Inflammatory macrophage treated with lipopolysaccharide for 1 hour (primary cell): Measurements from ENCODE around the gene RNF220.
"Not testable (repeated sequence)": the region's sequence is repeated elsewhere in the genome, so short reads cannot be mapped to it uniquely, and the experiment has no call there.

ENCODE experiments used
- DNase-seq, 2 donors: peaks; one replicate each; pipeline ENCODE4 v3.0.0-alpha.2; 2020 to 2022

The RNF220 gene

DNA sequence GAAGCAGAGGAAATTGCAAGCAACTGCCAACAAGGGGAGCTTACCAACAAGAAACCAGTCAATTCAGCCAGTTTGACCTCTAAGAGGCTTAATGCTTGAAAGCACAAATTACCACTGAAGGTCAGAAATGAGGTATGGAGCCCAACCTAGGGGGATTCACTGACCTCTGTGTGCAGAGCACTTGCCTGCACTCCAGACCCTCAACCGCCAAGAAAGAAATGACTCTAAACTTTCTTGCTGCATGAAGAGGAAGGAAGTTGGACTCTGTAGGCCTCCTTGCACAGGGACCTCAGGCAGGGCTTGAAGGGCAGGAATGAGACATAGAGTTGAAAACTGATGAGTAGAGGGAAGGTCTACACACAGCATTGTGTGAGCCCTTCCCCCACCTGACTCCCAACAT, 279.5 kb downstream of the RNF220 start:
- DNase-seq = peak in 1 of 2 donors; percentile 16

DNA sequence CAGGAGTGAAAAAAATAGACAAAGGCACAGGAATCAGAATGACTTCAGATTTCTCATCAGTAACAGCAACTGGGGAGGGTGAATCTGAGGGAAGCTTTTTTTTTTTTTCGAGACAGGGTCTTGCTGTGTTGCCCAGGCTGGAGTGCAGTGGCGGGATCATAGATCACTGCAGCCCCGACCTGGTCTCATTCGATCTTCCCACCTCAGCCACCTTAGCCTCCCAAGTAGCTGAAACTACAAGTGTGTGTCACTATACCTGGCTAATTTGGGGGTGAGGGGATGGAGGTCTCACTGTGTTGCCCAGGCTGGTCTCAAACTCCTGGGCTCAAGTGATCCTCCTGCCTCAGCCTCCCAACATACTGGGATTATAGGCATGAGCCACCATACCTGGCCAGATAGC, 280.2 kb downstream of the RNF220 start:
- DNase-seq = no peak

DNA sequence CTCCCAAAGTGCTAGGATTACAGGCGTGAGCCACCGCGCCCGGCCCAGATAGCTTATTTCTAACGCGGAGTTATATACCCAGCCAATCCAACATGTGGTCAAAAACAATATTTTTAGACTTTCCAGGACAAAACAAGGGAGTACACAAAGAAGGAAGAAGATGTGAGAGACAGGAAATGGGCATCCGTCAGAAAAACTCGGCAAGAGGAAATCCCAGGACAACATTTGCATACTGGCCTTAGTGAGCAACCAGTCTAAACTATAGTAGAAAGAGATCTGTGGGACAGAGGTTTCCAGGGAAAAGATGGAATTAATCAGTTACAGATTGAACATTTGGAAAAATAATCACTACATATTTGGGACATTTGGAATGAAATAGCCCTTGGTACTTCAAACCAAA, 280.8 kb downstream of the RNF220 start:
- DNase-seq = peak; percentile 44 to 47

DNA sequence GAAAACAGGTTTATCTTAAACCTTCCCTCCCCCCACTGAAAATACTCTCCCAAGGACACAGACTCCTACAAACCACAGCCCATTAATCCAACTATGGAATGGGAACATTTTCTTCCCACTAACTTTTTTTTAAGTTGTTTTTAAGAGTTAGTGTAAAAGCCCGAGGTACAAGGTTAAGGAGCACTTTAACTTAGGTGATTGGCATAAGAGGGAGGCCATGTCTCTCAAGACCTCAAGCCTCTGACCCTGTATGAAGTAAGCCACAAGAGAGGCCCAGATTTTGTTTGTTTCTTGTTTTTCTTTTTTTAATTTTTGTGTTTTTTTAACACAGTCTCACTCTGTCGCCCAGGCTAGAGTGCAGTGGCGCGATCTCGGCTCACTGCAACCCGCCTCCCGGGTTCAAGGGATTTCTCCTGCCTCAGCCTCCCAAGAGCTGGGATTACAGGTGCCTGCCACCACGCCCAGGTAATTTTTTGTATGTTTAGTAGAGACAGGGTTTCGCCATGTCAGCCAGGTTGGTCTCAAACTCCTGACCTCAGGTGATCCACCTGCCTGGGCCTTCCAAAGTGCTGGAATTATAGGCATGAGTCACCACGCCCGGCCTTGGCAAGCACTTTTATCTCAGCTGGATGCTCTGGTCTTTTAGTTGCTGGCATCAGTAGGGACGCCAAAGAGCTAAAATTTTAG, 283.8 kb downstream of the RNF220 start:
- no peak for DNase-seq

DNA sequence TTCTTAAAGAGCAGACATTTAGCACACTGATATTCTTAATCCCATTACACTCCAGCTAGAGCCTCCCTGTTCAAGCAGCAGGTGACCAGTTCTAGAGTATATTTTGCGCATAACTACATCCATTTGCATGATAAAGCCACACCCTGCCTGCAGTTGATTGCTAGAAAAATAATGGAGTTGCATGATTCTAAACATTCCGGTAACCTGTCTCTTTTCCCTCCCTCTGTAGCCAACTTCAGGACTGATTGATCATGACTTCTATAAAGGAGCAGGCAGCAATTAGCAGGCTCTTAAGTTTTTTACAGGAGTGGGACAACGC, 284.4 kb downstream of the RNF220 start:
- DNase-seq = no peak

DNA sequence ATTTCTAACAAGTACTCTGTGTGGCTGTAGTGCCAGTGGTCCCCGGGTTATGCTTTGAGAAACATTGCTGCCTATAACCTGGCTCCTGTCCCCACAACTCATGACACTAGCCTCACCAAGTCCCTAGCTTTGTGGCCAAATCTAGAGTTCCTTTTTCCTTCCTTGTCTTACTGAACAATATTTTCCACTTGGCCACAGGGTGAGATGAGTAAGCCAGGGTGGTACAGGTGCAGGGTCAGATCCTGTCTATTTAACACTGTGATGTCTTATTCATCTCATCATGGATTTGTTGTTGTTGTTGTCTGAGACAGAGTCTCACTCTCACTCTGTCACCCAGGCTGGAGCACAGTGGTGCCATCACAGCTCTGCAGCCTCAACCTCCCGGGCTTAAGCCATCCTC, 288.1 kb downstream of the RNF220 start:
- no peak for DNase-seq

DNA sequence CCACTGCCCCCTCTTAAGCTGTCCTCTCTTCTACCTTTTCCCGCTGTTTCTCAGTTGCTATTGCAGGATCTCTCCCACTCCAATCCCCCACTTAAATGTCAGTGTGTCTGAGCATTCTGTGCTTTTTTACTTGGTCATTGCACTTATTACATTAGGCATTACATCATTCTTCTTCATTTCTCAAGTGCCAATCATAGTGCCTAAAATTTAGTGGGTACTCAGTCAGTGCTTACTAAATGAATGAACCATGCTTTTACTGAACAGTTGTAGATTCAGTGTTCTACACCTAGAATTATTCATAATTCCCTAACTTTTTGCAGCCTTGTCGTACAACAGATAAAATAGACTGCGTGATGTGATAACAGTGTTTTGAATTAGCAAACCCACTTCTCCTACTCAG, 288.8 kb downstream of the RNF220 start:
- peak in 1 of 2 donors; percentile 33 for DNase-seq

DNA sequence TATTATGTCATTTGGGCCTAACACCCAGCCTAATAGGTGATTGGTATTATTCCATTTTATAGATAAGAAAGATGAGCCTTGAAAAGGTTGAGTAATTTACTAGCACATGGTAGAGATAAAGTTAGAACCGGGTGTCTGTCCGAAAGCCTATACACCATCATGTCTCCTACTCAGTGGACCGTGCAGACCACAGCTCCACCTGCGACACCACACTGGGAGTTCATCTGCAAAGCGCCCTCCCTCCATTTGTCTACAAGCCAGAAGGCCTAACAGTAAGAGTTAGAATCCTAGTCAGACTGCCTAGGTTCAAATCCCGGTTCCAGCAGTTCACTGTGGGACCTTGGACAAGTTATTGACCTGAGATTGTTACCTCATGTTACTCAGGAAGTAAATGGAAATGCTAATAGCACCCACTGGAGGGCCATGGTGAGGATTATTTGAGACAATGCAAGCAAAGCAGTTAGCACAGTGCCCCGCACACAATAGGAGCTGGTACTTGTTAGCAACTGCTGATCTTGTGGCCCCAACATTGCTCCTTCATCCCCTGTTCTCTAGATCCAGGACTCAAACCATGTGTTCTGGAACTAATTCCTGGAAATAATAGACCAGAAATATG, 289.9 kb downstream of the RNF220 start:
- no peak for DNase-seq

DNA sequence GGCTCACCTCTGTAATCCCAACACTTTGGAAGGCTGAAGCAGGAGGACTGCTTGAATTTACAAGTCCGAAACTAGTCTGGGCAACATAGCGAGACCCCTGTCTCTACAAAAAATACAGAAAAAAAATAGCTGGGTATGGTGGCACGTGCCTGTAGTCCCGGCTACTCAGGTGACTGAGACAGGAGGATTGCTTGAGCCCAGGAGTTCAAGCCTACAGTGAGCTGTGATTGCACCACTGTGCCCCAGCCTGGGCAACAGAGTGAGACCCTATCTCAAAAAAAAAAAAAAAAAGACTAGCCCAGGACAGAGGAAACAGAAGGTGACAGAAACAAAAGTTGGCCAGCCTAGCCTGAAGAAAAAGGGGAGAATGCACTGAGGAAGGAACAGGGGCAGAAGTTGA, 290.6 kb downstream of the RNF220 start:
- no peak for DNase-seq

DNA sequence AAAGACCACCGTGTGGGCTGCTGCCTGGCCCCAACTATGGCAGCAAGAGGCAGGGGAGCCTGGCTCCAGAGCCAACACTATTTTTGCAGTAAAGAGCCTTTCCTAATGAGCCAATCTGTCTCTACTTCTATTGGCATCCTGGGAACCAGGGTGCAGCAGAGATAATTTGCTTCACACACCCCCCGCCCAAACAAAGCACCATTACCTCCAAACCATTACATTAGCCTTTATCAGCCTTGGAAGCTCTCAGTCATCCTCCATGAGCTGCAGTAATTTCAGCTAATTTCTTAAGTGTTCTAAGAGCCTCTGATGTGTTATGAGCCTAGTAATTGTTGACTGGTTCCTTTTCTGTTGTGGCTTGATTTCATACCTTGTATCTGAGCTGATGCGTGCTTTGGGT, 291.0 kb downstream of the RNF220 start:
- no peak for DNase-seq

DNA sequence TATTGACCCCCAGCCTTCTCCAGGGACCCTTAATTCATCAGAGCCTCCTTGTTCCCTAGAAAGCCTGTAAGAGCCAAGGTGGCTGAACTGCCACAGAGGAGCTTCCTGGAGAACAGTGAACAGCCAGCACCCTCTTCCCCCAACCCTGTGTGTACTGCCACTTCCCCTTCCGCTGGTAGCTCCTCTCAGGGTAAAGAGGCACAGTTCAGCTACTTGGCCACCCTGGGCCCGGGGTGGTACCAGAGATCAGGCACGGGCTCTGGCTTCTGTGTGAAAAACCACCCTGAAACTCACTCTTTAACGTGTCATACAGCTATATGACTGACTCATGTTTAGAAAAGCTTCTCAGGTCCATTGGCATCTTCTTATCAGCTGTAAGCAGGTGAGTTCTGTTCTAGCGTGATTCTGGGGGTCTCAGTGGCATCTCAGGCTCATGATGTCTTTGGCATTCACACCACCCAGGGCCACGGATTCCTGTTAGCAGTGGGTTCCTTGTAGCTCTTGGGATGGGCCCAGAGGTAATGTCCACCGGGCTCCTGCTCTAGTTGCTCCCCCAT, 291.8 kb downstream of the RNF220 start:
- peak; percentile 25 to 52 for DNase-seq

DNA sequence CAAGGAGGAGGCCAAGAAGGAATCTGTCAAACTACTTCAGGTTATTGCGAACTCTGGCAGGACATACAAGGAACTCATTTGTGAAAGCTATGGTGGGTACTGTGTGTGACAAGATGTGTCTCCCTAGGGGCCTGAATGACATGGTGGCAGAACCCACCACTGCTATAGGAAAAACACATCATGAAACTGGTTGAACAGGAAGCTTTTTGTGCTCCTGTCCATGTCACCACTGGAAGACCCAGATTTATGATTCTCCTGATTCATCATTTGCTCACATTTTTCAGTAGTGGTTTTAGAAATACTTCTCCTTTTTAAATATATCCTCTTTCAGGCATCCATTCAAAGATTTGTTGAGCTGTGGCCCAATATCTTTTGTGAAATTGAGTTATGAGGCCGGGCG, 293.1 kb downstream of the RNF220 start:
- peak; percentile 54 to 58 for DNase-seq

DNA sequence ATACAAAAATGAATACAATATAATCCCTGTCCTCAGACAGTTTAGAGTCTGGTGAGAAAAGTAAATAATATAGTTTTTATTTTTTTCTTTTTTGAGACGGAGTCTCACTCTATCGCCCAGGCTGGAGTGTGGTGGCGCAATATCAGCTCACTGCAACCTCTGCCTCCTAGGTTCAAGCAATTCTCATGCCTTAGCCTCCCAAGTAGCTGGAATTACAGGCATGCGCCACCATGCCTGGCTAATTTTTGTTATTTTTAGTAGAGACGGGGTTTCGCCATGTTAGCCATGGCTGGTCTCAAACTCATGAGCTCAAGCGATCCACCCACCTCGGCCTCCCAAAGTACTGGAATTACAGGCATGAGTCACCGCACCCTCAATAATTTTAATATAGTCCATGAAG, 294.3 kb downstream of the RNF220 start:
- DNase-seq = not testable (repeated sequence)

DNA sequence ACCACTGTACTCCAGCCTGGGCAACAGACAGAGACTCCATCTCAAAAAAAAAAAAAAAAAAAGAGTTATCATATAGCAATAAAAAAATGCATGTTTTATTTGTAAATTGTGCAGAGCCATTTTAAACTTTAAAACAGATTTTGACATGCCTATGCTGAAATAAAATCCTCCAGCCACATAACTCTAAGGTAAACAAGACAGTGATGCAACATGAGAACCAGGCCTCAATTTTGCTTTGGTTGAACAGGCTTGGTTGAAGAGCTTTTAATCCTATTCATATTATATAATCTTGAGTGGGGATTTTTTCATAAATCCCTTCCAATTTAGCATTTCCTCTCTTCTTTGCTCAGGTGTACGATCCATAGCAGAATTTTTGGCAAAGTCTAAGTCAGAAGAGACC, 295.5 kb downstream of the RNF220 start:
- DNase-seq = no peak

DNA sequence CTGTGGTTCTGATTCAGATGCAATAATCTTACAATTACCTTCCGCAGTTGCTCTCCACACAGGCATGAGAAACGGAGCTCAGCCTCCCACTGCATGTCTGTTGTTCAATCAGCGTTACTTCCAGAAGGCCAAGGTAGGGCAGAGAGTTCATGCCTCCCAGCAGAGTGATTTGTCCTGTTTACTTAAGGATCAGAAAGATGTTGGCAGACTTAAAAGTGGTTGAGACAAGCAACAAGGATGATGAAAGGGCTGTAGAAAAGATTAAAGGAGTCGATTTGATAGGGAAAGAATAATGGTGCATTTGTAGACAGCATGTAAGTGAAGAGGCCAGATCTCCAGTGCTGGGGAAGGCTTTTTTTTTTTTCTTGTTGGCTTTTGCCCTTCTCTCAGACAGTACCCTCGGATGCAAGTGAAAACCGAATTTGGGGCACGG, 296.1 kb downstream of the RNF220 start:
- no peak for DNase-seq
